ENCODE measurements around the gene MYO16.

GRCh38 chr13:109128121-109128520, 498.7 kb downstream of the MYO16 start:
- TF ChIP-seq CTCF (IDR thresholded peaks at IDR 0.05) (no peak), ZFX (IDR thresholded peaks at IDR 0.05; ENCODE audit: borderline replicate concordance) (no peak)
